SK-N-MC (cell line): Measurements from ENCODE around the gene RIBC2.

Experiments used
- DNase-seq: peaks from one replicate; pipeline ENCODE4 v3.0.0-alpha.2; 2011; ENCODE audit warnings: low read depth, low spot score
- H3K27ac ChIP-seq: fragments of 200-600 bp; sonication (generic); 2 replicates; pipeline ENCODE4 v1.5.1; 2016; ENCODE audit warnings: mixed run types
- H3K36me3 ChIP-seq: fragments of 200-600 bp; sonication (generic); 2 replicates; pipeline ENCODE4 v1.6.1; 2017; ENCODE audit warnings: antibody characterized with exemption, low read length, mixed read lengths; ENCODE audit not compliant: insufficient read depth
- H3K4me3 ChIP-seq: fragments of 200-600 bp; sonication (generic); 2 replicates; pipeline ENCODE4 v1.5.1; 2016
- H3K9ac ChIP-seq: fragments of 200-600 bp; sonication (generic); 2 replicates; pipeline ENCODE4 v1.8.0; 2017; ENCODE audit warnings: mixed run types, mixed read lengths; ENCODE audit not compliant: insufficient read length
- H3K9me3 ChIP-seq: fragments of 200-600 bp; sonication (generic); 2 replicates; pipeline ENCODE4 v1.6.1; 2017; ENCODE audit warnings: low read depth, mild to moderate bottlenecking, antibody characterized with exemption, low read length, moderate library complexity, mixed read lengths
- EZH2 ChIP-seq: fragments of 200-600 bp; sonication (generic); IDR thresholded peaks from one replicate; pipeline ENCODE4 v1.6.1; 2017; ENCODE audit warnings: antibody characterized with exemption
- FOXP2 ChIP-seq: optimal IDR thresholded peaks from 2 replicates; pipeline ENCODE3; 2011; ENCODE audit warnings: mild to moderate bottlenecking, moderate library complexity; ENCODE audit not compliant: insufficient read depth; ENCODE audit errors: extremely low read length, control extremely low read depth
- POLR2AphosphoS5 ChIP-seq: IDR thresholded peaks from 2 replicates; pipeline ENCODE4 v1.6.1; 2012; ENCODE audit warnings: mild to moderate bottlenecking, low read depth, low read length, borderline replicate concordance

Gene RIBC2

DNA sequence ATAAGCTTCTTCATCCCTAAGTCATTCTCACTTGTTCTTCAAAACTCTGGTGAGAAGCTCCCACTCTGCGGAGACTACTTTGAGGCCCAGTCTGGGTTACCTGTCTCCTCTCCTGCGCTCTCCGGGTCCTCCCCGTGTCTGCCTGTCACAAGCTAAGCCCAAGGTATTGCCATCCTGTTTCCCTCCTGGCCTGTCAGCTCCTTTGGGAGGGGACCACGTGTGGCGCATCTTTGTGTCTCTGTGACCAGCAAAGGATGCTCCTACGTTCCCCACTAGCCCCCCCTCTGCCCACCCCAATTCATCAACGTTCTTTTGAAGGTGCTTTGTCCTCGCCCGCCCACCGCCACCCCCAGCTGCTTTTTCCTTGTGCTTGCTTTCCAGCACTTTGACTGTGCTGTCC, 57.4 kb downstream of the RIBC2 start:
- Histone ChIP-seq H3K36me3 (no peaks in the 10 kb centered on the region), H3K9ac (no peak overlapping the region), H3K27ac (no peak overlapping the region), H3K9me3 (no peaks in the 10 kb centered on the region), H3K4me3 (no peak overlapping the region)
- TF ChIP-seq EZH2 (no peak), POLR2AphosphoS5 (no peak), FOXP2 (no peak)
- DNase-seq: no peak

DNA sequence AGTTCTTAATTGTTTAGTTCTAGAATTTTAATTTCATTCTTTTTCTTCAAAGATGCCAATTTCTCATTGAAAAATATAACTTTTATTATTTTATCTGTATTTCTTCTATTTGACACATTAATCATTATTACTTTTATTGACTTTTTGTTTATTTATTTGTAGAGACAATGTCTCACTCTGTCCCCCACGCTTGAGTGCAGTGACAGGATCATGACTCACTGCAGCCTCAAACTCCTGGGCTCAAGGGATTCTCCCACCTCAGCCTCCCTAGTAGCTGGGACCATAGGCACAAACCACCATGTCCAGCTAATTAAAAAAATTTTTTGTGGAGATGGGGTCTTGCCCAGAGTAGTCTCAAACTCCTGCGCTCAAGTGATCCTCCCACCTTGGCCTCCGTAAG, 58.9 kb downstream of the RIBC2 start:
- no peak for TF ChIP-seq EZH2
- TF ChIP-seq FOXP2: no peak
- no peak for TF ChIP-seq POLR2AphosphoS5
- DNase-seq: no peak
- H3K9me3 ChIP-seq: no peaks in the 10 kb centered on the region
- H3K27ac ChIP-seq: no peak overlapping the region
- H3K9ac ChIP-seq: no peak overlapping the region
- no peak overlapping the region for H3K4me3 ChIP-seq
- no peaks in the 10 kb centered on the region for H3K36me3 ChIP-seq

DNA sequence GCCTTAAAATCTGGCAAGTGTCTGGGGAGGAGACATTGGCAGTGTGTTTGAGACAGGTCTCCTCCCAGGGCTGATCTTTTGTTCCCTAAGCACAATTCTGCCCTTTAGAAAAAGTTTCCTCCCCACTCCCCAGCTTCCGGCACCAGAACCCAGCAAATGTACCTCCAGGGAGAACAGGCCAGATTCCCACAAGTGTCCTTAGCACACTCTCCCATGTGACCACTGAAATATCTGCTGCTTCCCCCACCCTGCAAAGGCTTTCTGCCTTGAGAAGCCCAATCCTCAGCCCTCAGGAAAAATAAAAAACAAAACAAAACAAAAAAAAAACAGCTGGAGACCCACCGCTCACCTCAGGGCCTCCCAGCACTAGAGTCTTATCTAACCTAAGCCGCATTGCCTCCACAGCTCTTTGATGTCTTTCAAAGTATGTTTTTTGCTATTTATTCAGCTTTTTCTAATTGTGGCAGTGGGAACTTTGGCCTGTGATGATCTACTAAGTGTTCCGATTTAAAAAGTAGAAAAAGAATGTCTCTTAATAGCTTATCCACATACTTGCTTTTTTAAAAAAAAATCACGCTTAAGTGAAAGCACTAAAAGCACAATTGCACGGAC, 60.2 kb downstream of the RIBC2 start:
- H3K9ac ChIP-seq: no peak overlapping the region
- no peak for DNase-seq
- no peaks in the 10 kb centered on the region for H3K9me3 ChIP-seq
- H3K27ac ChIP-seq: no peak overlapping the region
- H3K36me3 ChIP-seq: no peaks in the 10 kb centered on the region
- TF ChIP-seq EZH2: no peak
- no peak for TF ChIP-seq POLR2AphosphoS5
- H3K4me3 ChIP-seq: no peak overlapping the region

DNA sequence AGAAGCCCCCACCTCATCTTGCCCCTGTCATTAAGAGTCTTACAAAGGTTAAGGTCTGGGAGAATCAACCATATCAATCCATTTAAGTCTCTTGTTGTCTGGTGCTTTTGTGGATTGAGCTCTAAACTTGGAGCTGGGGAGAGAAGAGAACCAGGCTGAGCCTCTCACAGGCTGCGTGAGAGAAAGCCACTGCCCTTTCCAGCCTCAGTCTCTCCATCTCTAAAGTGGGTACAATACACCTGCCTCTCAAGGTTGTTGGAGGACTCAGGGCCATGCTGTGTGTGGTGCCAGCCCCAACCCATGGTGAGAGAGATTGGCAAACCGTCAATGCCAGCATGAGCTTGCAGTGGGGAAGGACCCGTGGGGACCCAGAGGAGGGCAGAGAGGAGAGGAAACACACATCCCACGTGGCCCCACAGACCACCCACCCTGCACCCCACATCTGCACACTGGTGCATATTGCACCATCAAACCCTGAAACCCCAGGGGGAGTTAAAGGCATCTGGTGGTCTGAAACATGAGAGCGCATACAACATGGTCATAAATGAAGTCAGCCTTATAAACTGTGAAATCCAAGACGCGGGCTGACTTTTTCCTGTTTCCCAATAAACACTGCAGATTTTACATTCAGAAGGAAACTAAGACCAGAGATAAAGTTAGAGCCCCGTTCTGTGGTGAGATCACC, 61.7 kb downstream of the RIBC2 start:
- Histone ChIP-seq H3K9ac (no peak overlapping the region), H3K9me3 (no peaks in the 10 kb centered on the region), H3K4me3 (no peak overlapping the region), H3K36me3 (no peaks in the 10 kb centered on the region), H3K27ac (no peak overlapping the region)
- TF ChIP-seq EZH2 (no peak), POLR2AphosphoS5 (no peak), FOXP2 (no peak)
- DNase-seq: no peak

DNA sequence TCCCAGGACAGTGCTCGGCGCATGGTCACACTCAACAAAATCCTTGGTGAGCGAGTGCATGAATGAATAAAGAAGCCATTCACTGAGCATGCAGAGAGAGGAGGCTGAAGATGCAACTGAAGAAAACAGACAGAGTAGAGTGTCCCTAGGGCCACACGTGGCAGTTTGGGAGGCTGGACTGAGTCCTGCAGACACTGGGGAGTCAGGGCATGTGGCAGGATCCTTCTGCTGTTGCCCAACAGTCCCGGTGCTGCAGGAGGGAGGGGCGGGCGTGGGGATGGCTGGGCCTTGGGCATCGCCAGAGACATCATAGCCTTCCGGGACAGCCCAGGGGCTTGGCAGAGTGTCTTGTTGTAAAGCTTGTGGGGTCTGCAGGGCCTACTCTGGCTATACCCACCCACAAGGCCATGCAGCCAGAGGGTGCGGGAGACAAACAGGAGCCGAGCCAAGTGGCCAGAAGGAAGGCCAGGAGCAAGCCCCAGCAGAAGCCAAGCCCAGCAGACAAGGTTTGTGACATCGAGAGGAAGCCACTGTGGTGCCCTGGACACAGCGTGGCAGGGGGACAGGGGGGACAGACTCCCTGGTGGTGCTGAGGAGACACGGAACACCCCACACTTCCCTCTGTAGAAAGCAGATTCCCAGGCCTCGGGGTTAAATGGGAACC, 62.5 kb downstream of the RIBC2 start:
- no peak for TF ChIP-seq EZH2
- TF ChIP-seq FOXP2: no peak
- TF ChIP-seq POLR2AphosphoS5: no peak
- no peak for DNase-seq
- Histone ChIP-seq H3K36me3 (no peaks in the 10 kb centered on the region), H3K9ac (no peak overlapping the region), H3K9me3 (no peaks in the 10 kb centered on the region), H3K27ac (no peak overlapping the region), H3K4me3 (no peak overlapping the region)

- DNase-seq: no peak
- Histone ChIP-seq H3K27ac (no peak overlapping the region), H3K9ac (no peak overlapping the region), H3K4me3 (no peak overlapping the region), H3K9me3 (no peaks in the 10 kb centered on the region), H3K36me3 (no peaks in the 10 kb centered on the region)
- TF ChIP-seq EZH2 (no peak), POLR2AphosphoS5 (no peak), FOXP2 (no peak)
Measured at GRCh38 chr22:45476814-45477213, 63.3 kb downstream of the RIBC2 start.

DNA sequence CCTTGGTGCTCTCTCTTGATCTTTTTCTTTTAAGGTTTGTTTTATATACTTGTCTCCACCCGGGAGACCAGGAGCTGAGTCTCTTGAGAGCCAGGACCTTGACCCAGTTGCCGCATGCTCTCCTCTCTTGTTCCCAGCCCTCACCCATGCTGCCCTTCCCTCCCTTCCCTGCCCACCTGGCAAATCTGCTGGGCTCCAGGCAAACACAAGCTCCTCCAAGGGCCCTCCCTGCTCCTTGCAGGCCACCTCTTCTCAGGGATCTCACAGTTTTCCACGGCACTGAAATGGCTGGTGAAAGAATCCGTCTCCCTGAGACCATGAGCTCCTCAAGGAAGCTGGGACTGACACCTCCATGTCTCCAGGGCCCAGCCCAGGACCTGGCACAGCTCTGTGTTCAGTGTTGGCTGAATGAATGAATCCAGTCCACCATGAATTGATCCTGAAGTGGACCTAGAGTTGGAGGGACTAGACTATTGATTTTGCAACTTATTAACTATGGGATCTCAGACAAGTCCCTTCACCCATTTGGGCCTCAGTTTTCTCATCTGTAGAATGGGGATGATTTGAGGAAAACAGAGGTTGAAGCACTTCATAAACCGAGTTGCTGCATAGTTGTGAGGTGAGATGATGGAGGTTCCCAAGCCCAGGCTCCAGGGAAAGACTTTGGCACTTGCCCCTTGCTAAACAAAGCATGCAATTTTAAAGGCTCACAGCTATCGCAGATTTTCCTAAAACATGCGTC, 64.0 kb downstream of the RIBC2 start:
- DNase-seq: no peak

DNA sequence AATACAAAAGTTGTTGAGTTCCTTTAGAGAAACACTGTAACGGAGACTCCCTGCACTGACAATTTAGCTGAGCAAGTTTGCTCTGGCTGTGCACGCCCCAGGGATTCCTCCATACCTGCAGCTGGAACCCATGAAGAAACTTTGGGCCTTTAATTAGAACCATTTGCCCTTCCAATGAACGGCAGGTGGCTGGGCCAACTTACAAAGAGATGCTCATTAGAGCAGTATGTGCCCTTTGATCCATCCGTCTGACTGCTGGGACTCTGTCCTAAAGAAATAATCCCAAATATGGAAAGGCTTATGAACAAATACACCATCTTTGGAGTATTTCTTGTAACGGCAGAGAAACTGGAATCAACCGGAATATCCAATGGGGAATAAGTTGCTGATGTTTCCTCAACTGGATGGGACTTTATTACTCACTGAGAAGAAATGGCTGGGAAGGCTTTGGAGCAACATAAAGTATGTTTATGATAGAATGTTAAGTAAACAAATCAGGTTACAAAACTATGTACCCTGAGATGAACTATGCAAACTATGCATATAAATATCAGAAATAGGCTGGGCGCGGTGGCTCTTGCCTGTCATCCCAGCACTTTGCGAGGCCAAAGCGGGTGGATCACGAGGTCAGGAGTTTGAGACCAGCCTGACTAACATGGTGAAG, 64.7 kb downstream of the RIBC2 start:
- TF ChIP-seq FOXP2 (no peak), EZH2 (no peak), POLR2AphosphoS5 (no peak)
- H3K27ac ChIP-seq: no peak overlapping the region
- H3K9me3 ChIP-seq: no peaks in the 10 kb centered on the region
- H3K9ac ChIP-seq: no peak overlapping the region
- H3K4me3 ChIP-seq: no peak overlapping the region
- no peaks in the 10 kb centered on the region for H3K36me3 ChIP-seq
- DNase-seq: no peak

More for the DNA sequence above, 64.0 kb downstream of the RIBC2 start:
- no peak overlapping the region for H3K9ac ChIP-seq
- no peaks in the 10 kb centered on the region for H3K36me3 ChIP-seq
- no peak for TF ChIP-seq FOXP2
- no peak for TF ChIP-seq EZH2
- TF ChIP-seq POLR2AphosphoS5: no peak
- H3K27ac ChIP-seq: no peak overlapping the region
- no peaks in the 10 kb centered on the region for H3K9me3 ChIP-seq
- H3K4me3 ChIP-seq: no peak overlapping the region
